Stimulated activated naive CD8-positive, alpha-beta T cell treated with anti-CD3 and anti-CD28 coated beads, Interleukin-15, Interleukin-2, amounts not matched to agents 100 ng/mL and 50 ng/mL, for 24 hours (primary cell): ENCODE results near the gene PRR7.
"Not testable (repeated sequence)": the region's sequence is repeated elsewhere in the genome, so short reads cannot be mapped to it uniquely, and the experiment has no call there.

Source experiments
- H3K27ac Mint-ChIP-seq: one replicate; pipeline ENCODE4 v1.8.0; 2021; ENCODE audit warnings: mild to moderate bottlenecking, mixed read lengths
- H3K27me3 Mint-ChIP-seq: one replicate; pipeline ENCODE4 v1.8.0; 2021; ENCODE audit warnings: mixed read lengths
- H3K36me3 Mint-ChIP-seq: one replicate; pipeline ENCODE4 v1.8.0; 2021; ENCODE audit warnings: low read depth, mixed read lengths
- H3K4me1 Mint-ChIP-seq: one replicate; pipeline ENCODE4 v1.8.0; 2021; ENCODE audit warnings: low read depth, mixed read lengths
- H3K4me3 Mint-ChIP-seq: one replicate; pipeline ENCODE4 v1.8.0; 2021; ENCODE audit warnings: mild to moderate bottlenecking, mixed read lengths
- H3K9me3 Mint-ChIP-seq: one replicate; pipeline ENCODE4 v1.8.0; 2021; ENCODE audit warnings: mixed read lengths

Gene PRR7

DNA sequence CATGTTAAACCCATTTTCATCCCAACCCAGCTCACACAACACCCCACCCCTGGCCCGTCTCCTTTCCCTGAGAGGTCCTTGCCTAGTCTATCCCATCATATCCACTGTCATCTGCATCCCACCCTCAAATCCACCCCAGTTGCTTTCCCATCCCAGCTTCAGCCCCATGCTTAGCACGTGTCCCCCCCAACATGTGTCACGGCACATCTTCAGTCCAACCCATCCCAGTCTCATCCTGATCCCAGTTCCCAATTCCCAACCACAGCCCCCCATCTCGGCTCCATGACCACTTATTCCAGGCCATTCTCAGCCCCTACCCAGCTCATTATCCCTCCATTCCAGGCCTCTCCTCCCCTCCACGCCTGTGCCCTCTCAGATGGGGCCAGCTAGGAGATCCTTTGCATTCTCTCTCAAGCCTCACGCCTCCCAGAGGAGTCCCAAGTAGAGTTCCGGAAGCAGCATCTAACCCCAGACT lies 27.4 kb downstream of the PRR7 start:
- H3K27me3 Mint-ChIP-seq: no peaks in the 10 kb centered on the region

DNA sequence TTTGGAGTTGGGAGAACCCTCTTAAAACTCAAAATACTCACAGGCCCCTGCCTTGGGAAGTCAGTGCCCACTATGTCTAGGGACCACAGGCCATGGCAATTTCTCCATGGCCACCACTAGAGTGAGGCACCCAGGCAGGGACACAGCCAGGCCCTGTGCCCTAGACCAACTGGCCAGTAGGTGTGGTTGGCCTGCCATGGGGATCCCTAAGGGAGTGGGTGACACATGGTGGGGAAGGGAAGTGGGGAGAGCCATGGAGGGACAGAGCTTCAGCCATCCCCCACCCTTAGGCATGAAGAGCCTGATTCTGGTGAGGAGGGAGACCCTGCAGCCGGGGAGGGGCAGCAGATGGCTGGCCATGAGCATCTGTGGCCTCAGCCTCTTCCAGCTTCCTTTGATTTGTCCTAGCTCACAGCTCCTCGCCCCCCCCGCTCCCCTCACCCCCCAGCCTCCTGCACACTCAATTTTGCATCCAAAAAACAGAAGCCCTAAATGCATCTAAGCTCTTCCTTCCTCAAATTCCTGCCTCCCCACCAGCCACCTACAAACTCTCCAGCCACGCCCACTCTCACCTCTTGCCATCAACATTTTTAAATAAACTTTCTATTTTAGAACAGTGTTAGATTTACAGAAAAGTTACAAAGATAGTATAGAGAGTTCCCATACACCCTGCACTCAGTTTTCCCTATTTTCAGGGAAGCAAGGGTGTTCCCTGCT lies 28.4 kb downstream of the PRR7 start:
- Mint-ChIP-seq H3K4me3 (peak overlapping the region; percentile 75), H3K4me1 (peaks cover 76% of the 10 kb centered on the region), H3K27me3 (no peaks in the 10 kb centered on the region), H3K27ac (peak overlapping the region; percentile 80), H3K36me3 (no peaks in the 10 kb centered on the region), H3K9me3 (no peaks in the 10 kb centered on the region)

More for the DNA sequence above, 27.4 kb downstream of the PRR7 start:
- Mint-ChIP-seq H3K27ac (peak overlapping the region; percentile 80), H3K9me3 (no peaks in the 10 kb centered on the region), H3K4me1 (peaks cover 66% of the 10 kb centered on the region), H3K36me3 (no peaks in the 10 kb centered on the region), H3K4me3 (peak overlapping the region; percentile 75)

DNA sequence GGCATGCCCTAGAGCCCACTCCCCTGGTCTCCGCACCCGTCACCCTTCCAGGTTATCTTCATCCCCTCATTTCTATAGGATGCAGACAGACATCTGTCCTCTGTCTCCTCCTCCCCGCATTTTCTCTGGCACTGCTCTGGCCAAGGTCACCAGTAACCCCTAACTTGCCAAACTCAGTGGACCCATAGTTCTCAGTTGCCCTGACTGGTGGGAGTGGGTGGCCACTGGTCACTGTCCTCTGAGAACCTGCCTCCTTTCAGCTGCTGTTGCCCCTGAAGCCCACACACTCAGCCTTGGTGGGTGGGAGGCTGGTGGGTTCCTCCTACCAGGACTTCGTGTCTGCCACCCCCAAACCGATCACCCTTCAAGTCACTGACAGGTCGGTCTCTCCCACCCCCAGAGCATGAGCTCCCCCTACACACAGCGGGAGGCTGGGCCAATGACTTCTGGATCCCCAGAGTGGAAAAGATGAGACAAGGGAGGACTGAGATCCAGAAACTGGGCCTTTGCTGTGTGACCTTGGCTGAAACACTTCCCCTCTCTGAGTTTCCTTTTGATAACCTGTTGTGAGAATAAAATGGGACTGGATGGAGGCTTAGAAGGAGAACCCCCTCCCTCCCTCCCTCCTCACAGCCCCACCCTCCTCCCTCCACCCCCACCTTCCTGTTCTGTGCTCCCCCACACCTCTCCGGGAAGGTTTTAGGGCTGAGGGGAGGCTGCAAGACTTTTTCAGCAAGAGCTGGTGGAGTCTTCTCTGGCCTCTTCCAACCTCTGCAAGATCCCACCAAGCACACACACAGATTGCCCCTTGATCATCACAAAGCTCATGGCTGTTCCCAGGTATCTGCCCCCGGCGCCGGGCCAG lies 29.2 kb downstream of the PRR7 start:
- H3K27ac Mint-ChIP-seq: peak overlapping the region; percentile 78
- no peaks in the 10 kb centered on the region for H3K9me3 Mint-ChIP-seq
- H3K4me1 Mint-ChIP-seq: peaks cover 72% of the 10 kb centered on the region
- peak overlapping the region; percentile 30 for H3K4me3 Mint-ChIP-seq
- no peaks in the 10 kb centered on the region for H3K36me3 Mint-ChIP-seq
- no peaks in the 10 kb centered on the region for H3K27me3 Mint-ChIP-seq

DNA sequence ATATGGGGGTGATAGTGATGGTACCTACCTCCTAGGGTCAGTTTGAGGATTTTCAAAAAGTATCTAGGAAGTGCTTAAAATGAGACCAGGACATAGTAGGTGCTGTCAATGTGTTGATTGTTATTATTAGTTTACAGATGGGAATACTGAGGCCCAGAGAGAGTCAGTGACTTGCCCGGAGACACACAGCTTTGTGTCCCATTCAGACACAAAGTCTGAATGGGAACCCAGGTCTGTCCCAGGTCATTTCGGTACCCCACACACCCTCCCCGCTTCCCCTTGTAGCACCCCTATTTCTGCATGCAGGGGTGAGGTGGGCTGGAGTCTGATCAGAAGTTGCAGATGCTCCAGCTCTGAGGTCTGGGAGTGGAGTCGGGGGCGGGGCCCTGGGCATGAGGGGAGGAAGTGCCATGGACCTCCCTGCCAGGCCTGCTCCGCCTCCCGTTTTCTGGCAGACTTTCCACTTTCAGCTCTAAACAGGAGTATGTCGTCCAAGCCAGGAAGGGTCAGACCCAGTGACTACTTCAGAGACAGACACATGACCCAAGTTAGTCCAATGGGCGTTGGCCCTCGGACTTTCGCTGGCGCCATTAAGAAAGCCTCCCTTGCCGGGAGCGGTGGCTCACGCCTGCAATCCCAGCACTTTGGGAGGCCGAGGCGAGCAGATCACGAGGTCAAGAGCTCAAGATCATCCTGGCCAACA lies 30.1 kb downstream of the PRR7 start:
- H3K36me3 Mint-ChIP-seq: no peaks in the 10 kb centered on the region
- H3K4me1 Mint-ChIP-seq: peaks cover 63% of the 10 kb centered on the region
- H3K27me3 Mint-ChIP-seq: no peaks in the 10 kb centered on the region
- H3K9me3 Mint-ChIP-seq: no peaks in the 10 kb centered on the region
- peak overlapping the region; percentile 78 for H3K27ac Mint-ChIP-seq
- H3K4me3 Mint-ChIP-seq: peak overlapping the region; percentile 30

DNA sequence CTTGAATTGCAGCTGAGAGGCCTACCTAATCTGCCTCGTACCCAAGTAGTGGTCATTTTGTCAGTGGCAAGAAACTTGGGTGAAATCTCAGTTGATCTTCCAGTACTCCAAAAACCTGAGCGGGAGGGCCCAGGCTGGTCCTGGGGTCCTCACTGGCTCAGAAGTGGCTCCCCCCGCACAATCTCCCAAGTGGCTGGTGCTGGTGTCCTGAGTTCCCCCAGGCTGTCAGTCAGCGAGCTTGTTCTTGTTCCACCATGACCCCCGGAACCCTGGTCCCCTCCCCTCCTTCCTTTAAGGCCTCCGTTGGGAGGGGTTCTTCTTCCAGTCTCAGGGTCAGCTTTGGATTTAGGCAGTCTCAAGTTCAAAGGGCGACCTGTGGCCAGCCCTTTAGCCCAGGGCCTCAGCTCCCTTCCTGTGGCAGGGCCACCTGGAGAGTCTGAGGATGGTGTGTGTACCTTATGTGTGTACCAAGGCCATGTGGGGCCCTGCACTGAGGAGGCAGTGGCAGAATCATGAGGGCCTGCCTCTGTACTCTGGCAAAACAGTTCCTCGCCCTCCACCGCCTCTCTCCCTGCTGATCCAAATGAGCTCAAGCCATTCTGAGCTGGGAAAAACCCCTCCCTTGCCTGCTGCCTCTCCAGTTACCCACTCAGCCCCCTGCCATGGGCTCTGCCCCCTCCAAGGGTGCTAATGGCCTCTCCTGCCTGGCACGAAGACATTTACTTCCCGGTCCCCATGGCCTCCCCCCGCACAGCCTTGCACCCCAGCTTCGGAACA lies 31.3 kb downstream of the PRR7 start:
- Mint-ChIP-seq H3K36me3 (no peaks in the 10 kb centered on the region), H3K27ac (peak overlapping the region; percentile 98), H3K27me3 (no peaks in the 10 kb centered on the region), H3K9me3 (no peaks in the 10 kb centered on the region), H3K4me1 (peaks cover 59% of the 10 kb centered on the region), H3K4me3 (no peak overlapping the region)

DNA sequence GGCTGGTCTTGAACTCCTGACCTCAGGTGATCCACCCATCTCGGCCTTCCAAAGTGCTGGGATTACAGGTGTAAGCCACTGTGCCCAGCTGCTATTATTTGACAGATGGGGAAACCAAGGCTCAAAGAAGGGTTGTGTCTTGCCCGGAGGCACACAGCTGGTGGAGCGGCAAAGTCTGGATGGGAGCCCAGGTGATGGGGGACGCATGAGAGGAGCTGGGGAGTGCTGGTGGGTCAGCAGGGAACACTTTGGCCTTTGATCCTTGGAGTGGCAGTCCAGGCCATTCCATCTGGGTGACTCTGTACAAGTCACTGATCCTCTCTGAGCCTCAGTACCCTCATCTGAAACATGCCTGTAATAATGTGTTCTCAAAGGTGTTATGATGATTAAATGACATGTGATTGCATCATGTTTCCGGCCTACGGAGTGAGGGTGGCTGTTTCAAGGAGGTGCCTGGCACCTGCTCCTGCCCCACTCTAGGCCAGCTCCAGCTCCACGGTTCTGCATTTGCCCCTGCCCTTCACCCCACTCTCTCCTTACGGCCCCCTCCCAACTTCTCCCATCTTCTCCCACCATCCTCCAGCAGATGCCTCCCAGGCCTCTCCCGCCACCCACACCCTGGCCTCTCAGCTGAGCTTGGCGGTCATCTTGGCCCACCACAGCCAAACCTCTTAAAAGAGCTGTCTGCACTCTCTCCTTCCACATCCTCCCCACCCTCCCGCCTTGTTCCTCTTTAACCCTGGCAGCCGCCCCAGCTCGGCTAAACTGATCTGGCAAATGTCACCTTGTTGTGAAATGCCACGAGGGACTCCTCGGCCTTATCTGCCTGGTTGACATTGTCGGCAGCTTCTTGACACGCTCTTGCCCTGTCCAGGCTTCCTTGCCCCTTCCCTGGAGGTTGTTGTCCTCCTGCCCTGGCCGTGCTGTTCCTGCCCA lies 32.4 kb downstream of the PRR7 start:
- Mint-ChIP-seq H3K4me1 (peaks cover 56% of the 10 kb centered on the region), H3K9me3 (no peaks in the 10 kb centered on the region), H3K27me3 (no peaks in the 10 kb centered on the region), H3K36me3 (no peaks in the 10 kb centered on the region), H3K27ac (peak overlapping the region; percentile 98), H3K4me3 (peak overlapping the region; percentile 52)

DNA sequence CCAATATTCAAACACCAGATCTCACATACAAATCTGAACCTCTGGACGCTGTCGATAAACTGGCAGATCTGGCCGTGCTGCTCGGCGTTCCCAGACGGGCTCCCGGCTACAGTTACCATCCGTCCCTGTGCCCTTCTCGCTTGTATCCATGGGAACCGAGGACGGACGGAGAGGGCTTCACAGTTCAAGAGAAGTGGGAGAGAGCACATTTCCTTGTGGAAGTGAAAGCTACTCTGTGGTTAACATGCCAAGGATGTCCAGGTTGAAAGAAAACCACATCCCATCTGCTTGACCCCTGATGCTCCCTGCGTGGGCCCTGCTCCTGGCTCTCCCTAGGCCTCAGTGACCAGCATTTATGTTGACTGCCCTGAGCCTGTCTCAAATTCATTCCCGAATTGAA lies 33.2 kb downstream of the PRR7 start:
- no peaks in the 10 kb centered on the region for H3K9me3 Mint-ChIP-seq
- H3K27ac Mint-ChIP-seq: peak overlapping the region; percentile 98
- peaks cover 48% of the 10 kb centered on the region for H3K4me1 Mint-ChIP-seq
- no peaks in the 10 kb centered on the region for H3K36me3 Mint-ChIP-seq
- no peak overlapping the region for H3K4me3 Mint-ChIP-seq
- no peaks in the 10 kb centered on the region for H3K27me3 Mint-ChIP-seq

DNA sequence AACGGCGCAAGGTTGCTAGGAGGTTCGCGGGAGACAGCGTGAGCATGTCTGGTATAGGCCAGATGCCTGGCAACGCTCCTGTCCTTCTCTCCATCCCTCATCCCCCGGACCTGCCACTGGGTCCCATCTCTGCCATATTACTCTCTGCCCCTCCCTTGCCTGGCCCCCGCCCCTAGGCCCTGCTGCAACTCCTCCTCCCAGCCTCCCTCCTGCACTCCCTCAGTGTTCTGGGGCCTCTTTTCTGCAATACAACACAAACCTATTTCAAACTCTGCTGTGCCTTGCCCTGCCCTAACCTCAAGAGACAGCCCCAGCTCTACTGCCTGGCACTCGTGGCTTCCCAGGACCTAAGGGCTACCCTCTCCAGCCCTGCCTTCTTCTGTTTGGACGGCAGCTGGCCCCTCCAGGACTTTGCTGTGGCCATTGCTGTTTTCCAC lies 35.8 kb downstream of the PRR7 start:
- no peaks in the 10 kb centered on the region for H3K27me3 Mint-ChIP-seq
- peaks cover 29% of the 10 kb centered on the region for H3K4me1 Mint-ChIP-seq
- H3K9me3 Mint-ChIP-seq: no peaks in the 10 kb centered on the region
- no peak overlapping the region for H3K27ac Mint-ChIP-seq
- peaks cover 8% of the 10 kb centered on the region for H3K36me3 Mint-ChIP-seq
- no peak overlapping the region for H3K4me3 Mint-ChIP-seq

DNA sequence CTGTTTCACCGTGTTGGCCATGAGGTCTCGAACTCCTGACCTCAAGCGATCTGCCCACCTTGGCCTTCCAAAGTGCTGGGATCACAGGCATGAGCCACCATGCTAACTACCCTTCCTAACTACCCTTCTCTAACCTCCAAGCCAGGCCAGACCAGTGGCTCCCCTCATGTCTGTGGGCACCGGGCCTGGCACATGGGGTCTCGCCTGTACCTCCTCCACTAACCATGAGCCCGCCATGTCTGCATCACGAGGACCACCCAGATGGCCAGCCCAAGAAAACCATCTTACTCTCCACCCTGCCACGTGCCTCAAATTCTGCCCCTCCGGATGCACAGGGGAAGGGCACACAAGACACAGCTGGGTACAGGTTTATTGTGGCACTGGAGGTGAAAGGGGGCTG lies 36.4 kb downstream of the PRR7 start:
- H3K4me3 Mint-ChIP-seq: no peak overlapping the region
- peaks cover 23% of the 10 kb centered on the region for H3K4me1 Mint-ChIP-seq
- H3K27ac Mint-ChIP-seq: no peak overlapping the region
- no peaks in the 10 kb centered on the region for H3K9me3 Mint-ChIP-seq
- peaks cover 10% of the 10 kb centered on the region for H3K36me3 Mint-ChIP-seq
- no peaks in the 10 kb centered on the region for H3K27me3 Mint-ChIP-seq

DNA sequence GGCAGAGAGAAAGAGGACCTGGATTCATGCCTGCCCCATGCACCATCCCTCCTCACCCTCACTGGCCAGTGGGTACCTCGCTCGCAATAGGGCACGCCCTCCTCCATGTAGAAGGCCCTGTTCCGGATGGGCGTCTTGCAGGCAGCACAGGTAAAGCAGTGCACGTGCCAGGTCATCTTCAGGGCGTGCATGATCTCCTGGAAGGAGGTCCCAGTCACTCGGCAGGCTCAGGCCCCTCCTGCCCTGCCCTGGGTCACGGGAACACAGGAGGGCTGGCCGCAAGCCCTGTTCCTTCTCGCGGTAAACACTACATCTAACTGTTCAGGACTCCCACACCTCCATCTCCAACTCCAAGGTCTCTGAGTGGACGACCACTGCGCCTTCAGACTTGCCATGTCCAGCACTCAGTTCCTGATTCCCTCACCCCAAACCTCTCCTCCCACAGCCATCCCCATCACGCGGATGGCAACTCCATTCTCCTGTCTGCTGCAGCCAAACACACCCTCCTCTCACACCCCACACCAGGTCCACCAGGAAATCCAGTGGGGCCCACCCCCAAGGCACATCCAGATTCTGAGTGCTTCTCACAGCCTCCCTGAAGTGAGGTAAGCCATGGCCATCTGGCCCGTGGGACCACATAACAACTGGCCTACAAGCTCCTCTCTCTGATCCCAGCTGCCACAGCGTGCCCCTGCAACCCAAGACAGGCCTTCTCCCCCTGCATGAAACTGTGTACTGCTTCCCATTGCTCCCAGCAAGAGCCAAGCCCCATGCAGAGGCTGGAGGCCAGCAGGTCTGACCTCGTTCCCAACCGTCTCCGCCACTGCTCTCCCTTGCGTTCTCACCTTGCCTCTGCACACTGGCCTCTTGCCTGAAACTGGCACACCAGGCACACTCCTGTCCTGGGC lies 37.6 kb downstream of the PRR7 start:
- no peaks in the 10 kb centered on the region for H3K27me3 Mint-ChIP-seq
- no peak overlapping the region for H3K4me3 Mint-ChIP-seq
- H3K9me3 Mint-ChIP-seq: no peaks in the 10 kb centered on the region
- H3K27ac Mint-ChIP-seq: no peak overlapping the region
- peaks cover 10% of the 10 kb centered on the region for H3K36me3 Mint-ChIP-seq
- peaks cover 11% of the 10 kb centered on the region for H3K4me1 Mint-ChIP-seq

DNA sequence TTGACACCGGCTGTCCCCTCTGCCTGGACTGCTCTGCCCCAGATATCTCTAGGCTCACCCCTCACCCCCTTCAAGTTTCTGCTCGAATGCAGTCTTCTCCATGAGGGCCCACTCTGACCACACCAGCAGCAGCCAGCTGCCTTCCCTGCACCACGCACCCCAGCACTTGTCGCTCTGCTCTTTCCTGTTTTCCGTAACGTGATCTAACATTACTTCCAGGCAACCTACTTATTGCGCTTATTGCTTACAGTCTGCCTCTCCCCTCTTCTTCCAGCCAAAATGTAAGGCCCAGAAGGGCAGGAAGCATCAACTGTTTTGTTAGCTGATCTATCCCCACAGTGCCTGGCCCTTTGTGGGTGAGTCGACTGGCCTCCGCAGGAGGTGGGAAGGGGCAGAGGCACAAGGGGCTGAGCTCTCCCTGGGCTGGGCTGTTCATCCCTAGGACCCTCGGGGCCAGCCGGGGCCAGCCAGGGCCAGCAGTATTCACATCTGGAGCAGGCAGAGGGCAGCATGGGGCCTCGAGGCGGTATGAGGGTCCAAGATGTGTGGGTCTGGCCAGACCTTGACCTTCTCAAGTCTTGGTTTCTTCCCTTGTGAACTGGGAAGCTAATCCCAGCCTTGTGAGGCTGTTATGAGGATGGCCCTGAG lies 38.4 kb downstream of the PRR7 start:
- H3K27me3 Mint-ChIP-seq: no peaks in the 10 kb centered on the region

DNA sequence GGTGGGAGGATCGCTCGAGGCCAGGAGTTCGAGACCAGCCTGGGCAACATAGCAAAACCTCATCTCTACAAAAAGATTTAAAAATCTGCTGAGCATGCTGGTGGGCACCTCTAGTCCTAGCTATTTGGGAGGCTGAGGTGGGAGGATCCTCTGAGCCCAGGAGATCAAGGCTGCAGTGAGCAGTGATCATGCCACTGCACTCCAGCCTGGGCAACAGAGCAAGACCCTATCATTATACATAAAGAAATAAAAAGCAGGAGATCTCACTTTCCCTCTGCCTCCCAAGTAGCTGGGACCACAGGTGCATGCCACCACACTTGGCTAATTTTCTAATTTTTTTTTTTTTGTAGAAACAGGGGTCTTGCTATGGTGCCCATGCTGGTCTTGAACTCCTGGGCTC lies 39.1 kb downstream of the PRR7 start:
- H3K4me1 Mint-ChIP-seq, H3K9me3 Mint-ChIP-seq, H3K27ac Mint-ChIP-seq, H3K27me3 Mint-ChIP-seq, H3K4me3 Mint-ChIP-seq: not testable (repeated sequence)
- peaks cover 14% of the 10 kb centered on the region for H3K36me3 Mint-ChIP-seq

More for the DNA sequence above, 38.4 kb downstream of the PRR7 start:
- H3K9me3 Mint-ChIP-seq: no peaks in the 10 kb centered on the region
- peaks cover 3% of the 10 kb centered on the region for H3K4me1 Mint-ChIP-seq
- peaks cover 12% of the 10 kb centered on the region for H3K36me3 Mint-ChIP-seq
- no peak overlapping the region for H3K4me3 Mint-ChIP-seq
- no peak overlapping the region for H3K27ac Mint-ChIP-seq
